Testis (tissue), 3 donors: ENCODE measurements around the gene ETS2. TPM values are rescaled to one million over a fixed set of nuclear protein-coding genes. Genes with fewer than 3 reads are reported as not detected.

Source experiments
- DNase-seq: peaks from one replicate; pipeline ENCODE4 v3.0.0-alpha.2; 2019
- H3K27ac ChIP-seq, 2 donors: fragments of 200-600 bp; sonication (generic); one replicate each; pipeline ENCODE4 v1.5.1; 2019
- H3K27me3 ChIP-seq: fragments of 200-600 bp; sonication (generic); one replicate; pipeline ENCODE4 v1.5.1; 2019
- H3K36me3 ChIP-seq: fragments of 200-600 bp; sonication (generic); one replicate; pipeline ENCODE4 v1.5.1; 2017; ENCODE audit warnings: low read depth; ENCODE audit errors: missing control alignments
- H3K4me1 ChIP-seq: fragments of 200-600 bp; sonication (generic); one replicate; pipeline ENCODE4 v1.5.1; 2019
- H3K4me3 ChIP-seq, 2 donors: fragments of 200-600 bp; sonication (generic); one replicate each; pipeline ENCODE4 v1.5.1; 2017 to 2019
- H3K9me3 ChIP-seq: fragments of 200-600 bp; sonication (generic); one replicate; pipeline ENCODE4 v1.5.1; 2017
- POLR2A ChIP-seq: fragments of 450-650 bp; IDR thresholded peaks from one replicate; pipeline ENCODE4 v1.6.1; 2017; ENCODE audit warnings: antibody characterized with exemption, mild to moderate bottlenecking, moderate library complexity
- WGBS, 2 donors: methylation state at CpG; one replicate each; pipeline ENCODE4 v1.1.5; 2018; 5-methylcytosine and 5-hydroxymethylcytosine counted together
- intact Hi-C: fragments of 100-400 bp; cut with DNase I; formaldehyde crosslinking; loops from one replicate; pipeline ENCODE4 v1.15.1; 2023; ENCODE audit warnings: low total_unique reads
- polyA plus RNA-seq: library from polyadenylated mRNA; stranded (reverse); fragments of 350-450 nt; fragmentation: Illumina TruSeq; extraction: RNeasy Lipid Tissue Mini Kit (QIAGEN cat#74804); gene quantifications from one replicate; pipeline ENCODE4 v1.2.3, GENCODE V29; 2014; ENCODE audit warnings: low read depth, low replicate concordance; ENCODE audit not compliant: insufficient read depth
- total RNA-seq, 2 donors: library from RNA; depleted of rRNA; stranded (reverse); fragments of >200 nt; gene quantifications; one replicate each; pipeline ENCODE4 v1.2.3, GENCODE V29; 2016
- TF ChIP-seq, protein P1 (sequence below), 3 experiments: fragments of 450-650 bp in 2 of 3; fragments of 200-600 bp in 1 of 3; sonication (generic) in 1 of 3; IDR thresholded peaks; one replicate each; pipeline ENCODE4 v1.5.1; 2016 to 2019; ENCODE audit warnings: antibody characterized with exemption in 3 of 3, mild to moderate bottlenecking in 2 of 3, moderate library complexity in 1 of 3

Gene ETS2
- total and polyA plus RNA-seq, 3 donors from 2014 or later, result 13.3 to 19.8 (median 16.2) TPM

DNA sequence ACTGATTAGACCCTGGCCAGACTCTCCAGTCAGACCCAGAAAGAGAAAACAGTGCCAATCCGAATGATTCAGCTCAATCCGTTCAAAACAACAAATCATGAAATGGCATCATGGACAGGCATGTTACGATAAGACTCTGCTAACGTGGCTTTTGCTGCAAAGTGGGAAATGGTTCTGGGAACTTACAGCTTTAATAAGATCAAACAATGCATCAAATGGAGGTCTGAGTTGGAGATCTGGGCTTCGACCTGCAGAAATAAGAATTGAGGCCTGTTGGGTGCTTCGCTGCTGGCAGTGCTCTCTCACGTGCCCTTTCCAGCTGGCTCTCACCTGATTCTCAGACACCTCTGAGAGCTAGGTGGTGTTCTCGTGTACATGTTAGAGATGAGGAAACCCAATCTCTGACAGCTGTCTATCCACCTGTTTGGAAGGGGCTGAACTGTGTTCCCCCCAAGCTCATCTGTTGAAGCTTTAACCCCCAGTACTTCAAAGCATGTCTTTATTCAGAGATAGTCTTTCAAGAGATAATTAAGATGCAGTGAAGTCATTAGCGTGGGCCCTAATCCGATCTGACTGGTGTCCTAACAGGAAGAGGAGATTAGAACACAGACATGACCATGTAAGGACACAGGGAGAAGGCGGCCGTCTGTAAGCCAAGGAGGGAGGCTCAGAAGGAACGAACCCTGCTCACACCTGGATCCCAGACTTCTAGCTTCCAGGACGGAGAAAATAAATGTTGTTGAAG is 45.5 kb upstream of the ETS2 start:
- no peak for DNase-seq

DNA sequence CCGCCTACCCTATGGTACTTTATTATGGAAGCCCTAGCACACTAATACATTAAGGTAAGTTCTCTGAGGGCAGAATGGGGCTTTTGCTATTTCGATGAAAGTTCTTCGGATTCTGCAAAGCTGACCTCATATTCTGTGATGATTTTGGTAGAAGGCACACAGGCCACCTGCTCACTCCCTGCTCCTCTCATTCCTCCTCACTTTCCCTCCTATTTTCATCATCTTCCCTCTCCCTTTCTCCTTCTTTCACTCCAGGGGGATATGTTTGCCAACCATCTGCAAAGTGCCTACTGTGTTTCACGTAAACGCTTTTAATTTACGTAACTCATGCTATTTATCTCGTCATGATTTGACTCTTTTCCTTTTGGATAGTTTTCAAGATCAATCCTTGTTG is 45.0 kb upstream of the ETS2 start:
- Histone ChIP-seq H3K27me3 (no peaks in the 10 kb centered on the region), H3K4me1 (peaks cover 8% of the 10 kb centered on the region), H3K27ac (no peak overlapping the region), H3K4me3 (no peak overlapping the region), H3K9me3 (no peaks in the 10 kb centered on the region), H3K36me3 (no peaks in the 10 kb centered on the region)
- no peak for DNase-seq
- TF ChIP-seq, protein P1, sequence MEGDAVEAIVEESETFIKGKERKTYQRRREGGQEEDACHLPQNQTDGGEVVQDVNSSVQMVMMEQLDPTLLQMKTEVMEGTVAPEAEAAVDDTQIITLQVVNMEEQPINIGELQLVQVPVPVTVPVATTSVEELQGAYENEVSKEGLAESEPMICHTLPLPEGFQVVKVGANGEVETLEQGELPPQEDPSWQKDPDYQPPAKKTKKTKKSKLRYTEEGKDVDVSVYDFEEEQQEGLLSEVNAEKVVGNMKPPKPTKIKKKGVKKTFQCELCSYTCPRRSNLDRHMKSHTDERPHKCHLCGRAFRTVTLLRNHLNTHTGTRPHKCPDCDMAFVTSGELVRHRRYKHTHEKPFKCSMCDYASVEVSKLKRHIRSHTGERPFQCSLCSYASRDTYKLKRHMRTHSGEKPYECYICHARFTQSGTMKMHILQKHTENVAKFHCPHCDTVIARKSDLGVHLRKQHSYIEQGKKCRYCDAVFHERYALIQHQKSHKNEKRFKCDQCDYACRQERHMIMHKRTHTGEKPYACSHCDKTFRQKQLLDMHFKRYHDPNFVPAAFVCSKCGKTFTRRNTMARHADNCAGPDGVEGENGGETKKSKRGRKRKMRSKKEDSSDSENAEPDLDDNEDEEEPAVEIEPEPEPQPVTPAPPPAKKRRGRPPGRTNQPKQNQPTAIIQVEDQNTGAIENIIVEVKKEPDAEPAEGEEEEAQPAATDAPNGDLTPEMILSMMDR (IDR thresholded peaks at IDR 0.05), result no peak
- TF ChIP-seq POLR2A, result no peak
- 85 to 94% methylated on average over 7 of the region's 7 CpGs for WGBS, 2 donors
- intact Hi-C loops, result no loop called here

More for the DNA sequence above, 45.5 kb upstream of the ETS2 start:
- peaks cover 13% of the 10 kb centered on the region for H3K4me1 ChIP-seq
- 81 to 85% methylated on average over 14 of the region's 14 CpGs for WGBS, 2 donors
- no peak overlapping the region for H3K4me3 ChIP-seq
- TF ChIP-seq POLR2A, result no peak
- TF ChIP-seq, protein P1 (IDR thresholded peaks at IDR 0.05), result no peak
- H3K36me3 ChIP-seq, result no peaks in the 10 kb centered on the region
- H3K27ac ChIP-seq, result no peak overlapping the region
- no peaks in the 10 kb centered on the region for H3K27me3 ChIP-seq
- intact Hi-C loops, result no loop called here
- no peaks in the 10 kb centered on the region for H3K9me3 ChIP-seq

GRCh38 chr21:38761531-38761930 is 44.2 kb upstream of the ETS2 start:
- Histone ChIP-seq H3K36me3 (no peaks in the 10 kb centered on the region), H3K27me3 (no peaks in the 10 kb centered on the region), H3K9me3 (no peaks in the 10 kb centered on the region), H3K4me3 (no peak overlapping the region), H3K27ac (peak overlapping the region; percentile 13 to 22), H3K4me1 (peaks cover 2% of the 10 kb centered on the region)
- intact Hi-C loops, result no loop called here
- no peak for DNase-seq
- no peak for TF ChIP-seq POLR2A
- TF ChIP-seq, protein P1 (IDR thresholded peaks at IDR 0.05), result no peak
- 54% methylated on average over 4 of the region's 4 CpGs for WGBS, 2 donors

GRCh38 chr21:38765056-38765455 is 40.7 kb upstream of the ETS2 start:
- no peak for DNase-seq
- intact Hi-C loops, result no loop called here
- TF ChIP-seq, protein P1 (IDR thresholded peaks at IDR 0.05), result no peak
- no peak for TF ChIP-seq POLR2A
- Histone ChIP-seq H3K4me1 (peaks cover 2% of the 10 kb centered on the region), H3K27ac (no peak overlapping the region), H3K27me3 (no peaks in the 10 kb centered on the region), H3K36me3 (no peaks in the 10 kb centered on the region), H3K9me3 (no peaks in the 10 kb centered on the region), H3K4me3 (no peak overlapping the region)
- 76 to 89% methylated on average over 6 of the region's 6 CpGs for WGBS, 2 donors
